IPS DF 19.7 (cell line): ENCODE data around the gene SLC13A3.
"Not testable (repeated sequence)": the region's sequence is repeated elsewhere in the genome, so short reads cannot be mapped to it uniquely, and the experiment has no call there.

Experiments
- DNase-seq: peaks from one replicate; pipeline ENCODE4 v3.0.0-alpha.2; 2013; ENCODE audit warnings: low read depth, low spot score

The SLC13A3 gene

DNA sequence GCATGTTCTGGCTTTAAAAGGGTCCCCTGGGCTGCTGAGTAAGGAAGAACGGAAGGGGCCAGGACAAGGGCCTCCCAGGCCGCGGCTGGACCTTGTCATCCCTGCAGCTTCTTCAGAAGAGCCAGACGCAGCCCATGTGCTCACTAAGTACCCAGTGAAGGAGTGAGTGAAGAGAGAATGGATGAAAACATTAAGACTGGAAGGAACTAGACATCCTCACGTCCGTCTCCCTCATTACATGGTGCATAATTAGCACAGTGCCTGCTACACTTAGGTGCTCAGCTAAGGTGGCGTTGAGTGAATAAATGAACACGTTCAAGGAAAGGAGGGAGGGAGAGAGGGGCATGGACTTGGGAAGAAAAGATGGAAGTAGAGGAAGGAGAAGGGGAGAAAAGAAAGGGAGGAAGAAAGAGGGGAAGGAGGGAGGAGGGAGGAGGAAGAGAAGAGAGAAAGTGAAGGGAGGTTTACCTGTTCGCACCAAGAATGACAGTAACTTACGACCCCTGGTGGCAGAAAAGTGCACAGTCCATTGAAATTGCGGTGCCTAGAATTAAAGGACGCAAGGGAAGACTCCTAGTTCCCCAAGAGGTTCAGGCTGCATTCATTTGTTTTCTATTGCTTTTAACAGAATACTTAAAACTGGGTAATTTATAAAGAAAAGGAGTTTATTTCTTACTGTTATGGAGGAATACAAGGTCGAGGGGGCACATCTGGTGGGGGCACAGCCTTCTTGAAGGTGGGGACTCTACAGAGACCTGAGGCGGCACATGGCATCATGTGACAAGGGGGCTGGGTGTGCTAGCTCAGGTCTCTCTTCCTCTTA, 30.0 kb upstream of the SLC13A3 start:
- DNase-seq: no peak

DNA sequence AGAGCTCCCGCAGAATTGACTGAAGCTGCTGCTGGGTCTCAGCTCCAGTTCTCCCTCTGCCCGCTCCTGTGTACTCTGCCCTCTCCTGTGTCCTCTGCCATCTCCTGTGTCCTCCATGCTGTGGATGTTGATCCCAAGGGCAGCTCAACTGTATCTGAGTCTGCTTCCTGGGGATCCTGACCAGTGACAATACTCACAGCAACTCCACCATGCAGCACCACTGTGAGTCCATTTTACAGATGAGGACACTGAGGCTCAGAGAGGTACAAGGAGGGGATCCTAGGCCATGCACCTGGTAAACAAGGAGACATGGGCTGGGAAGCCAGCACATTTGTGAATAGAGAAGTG, 29.4 kb upstream of the SLC13A3 start:
- no peak for DNase-seq

- DNase-seq: no peak
Measured at GRCh38 chr20:46678516-46678915, 27.3 kb upstream of the SLC13A3 start.

GRCh38 chr20:46677608-46678007, 26.3 kb upstream of the SLC13A3 start:
- DNase-seq: no peak

DNA sequence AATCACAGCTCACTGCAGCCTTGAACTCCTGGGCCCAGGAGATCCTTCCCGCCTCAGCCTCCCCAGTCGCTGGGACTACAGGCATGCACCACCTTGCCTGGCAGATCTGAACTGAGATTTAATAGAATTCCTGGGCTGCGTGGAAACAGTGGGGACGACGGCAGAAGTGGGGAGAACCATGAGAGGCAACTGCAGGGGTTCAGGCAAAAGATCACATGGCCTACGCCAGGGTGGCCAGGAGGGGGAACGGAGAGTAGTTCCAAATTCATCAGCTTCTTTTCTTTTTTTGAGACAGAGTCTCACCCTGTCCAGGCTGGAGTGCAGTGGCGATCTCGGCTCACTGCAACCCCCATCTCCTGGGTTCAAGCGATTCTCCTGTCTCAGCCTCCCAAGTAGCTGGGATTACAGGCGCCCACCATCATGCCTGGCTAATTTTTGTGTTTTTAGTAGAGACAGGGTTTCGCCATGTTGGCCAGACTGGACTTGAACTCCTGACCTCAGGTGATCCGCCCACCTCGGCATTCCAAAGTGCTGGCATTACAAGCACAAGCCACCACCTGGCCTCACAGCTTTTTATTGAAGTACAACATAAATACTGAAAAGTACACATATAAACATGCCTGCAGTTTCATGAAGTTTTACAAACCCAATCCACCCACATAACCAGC, 25.5 kb upstream of the SLC13A3 start:
- not testable (repeated sequence) for DNase-seq

- no peak for DNase-seq
Measured at GRCh38 chr20:46674253-46675083, 23.2 kb upstream of the SLC13A3 start.

DNA sequence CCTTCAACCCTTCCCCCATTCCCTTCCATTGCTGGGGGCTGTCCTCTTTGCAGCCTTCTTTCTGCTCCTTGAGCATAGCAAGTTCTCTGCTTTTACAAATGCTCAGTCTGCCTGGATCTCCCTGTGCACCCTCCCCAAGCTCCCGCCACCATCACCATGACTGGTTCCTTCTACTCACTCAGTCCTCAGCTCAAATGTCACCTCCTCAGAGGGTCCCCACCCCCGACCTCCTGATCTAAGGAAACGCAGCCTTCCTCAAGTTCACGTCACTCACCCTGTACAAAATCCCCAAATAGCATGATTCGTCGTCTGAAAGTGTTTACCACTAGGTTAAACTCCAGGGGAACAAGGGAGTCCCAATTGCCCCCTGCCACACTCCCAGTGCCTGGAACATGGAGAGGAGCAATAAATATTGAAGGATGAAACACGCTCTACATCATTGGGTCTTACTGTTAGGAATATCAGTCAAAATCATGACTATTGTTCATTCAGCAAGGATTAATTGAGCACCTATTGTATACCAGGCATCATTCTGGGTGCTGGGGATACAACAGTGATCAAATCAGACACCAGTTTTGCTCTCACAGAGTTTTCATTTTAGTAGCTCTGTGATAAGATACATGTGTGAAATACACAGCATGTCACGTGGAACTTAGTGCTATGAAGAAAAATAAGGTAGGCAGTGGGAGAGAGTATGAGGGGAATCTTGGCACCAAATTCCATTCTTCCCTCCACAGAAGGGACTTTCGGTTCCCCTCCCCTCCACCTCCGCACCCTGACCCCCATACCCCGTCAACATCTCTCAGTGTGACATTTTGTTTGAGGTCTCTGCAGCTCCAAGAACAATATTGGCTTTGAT, 22.4 kb upstream of the SLC13A3 start:
- no peak for DNase-seq

DNA sequence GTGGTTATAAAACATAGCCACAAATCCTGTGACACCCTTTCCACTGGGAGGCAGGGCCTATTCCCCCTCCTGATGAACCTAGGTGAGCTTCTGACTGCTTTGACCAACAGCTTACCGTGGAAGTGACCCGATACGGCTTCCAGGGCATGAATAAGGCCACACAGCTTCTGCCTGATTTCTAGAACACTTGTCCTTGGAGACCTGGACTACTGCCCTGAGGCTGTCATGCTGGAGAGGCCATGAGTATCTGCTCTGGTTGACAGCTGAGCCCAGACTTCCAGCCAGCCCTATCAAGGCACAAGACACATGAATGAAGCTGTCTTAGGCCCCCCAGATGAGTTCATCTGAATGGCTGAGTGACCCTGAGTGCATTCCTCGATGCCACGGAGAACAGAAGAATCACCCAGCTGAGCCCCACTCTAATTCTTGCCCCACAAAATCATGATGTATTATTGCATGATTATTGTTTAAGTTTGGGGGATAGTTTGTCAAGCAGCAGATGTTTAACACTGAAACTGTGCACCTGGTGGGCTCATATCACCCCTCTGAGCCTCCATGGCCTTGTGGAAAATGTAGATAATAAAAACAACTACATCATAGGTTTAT, 21.4 kb upstream of the SLC13A3 start:
- DNase-seq: no peak

- no peak for DNase-seq
Measured at GRCh38 chr20:46671866-46672542, 20.7 kb upstream of the SLC13A3 start.

- DNase-seq: no peak
Measured at GRCh38 chr20:46670585-46671584, 19.6 kb upstream of the SLC13A3 start.

- DNase-seq: no peak
Measured at GRCh38 chr20:46670228-46670584, 18.9 kb upstream of the SLC13A3 start.

GRCh38 chr20:46666818-46667515, 15.7 kb upstream of the SLC13A3 start:
- DNase-seq: no peak

DNA sequence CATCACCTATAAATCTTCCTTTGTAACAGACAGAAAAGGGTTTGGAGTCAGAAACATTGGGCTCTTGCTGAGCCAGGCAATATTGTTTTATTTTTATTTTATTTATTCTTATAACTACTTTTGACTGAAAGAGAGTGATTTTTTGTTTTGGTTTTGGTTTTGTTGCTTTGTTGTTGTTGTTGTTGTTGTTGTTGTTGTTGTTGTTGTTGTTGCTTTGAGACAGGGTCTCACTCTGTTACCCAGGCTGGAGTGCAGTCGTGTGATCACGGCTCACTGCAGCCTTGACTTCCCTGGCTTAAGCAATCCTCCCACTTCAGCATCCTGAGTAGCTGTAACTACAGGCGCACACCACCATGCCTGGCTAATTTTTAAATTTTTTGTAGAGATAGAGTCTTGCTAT, 15.0 kb upstream of the SLC13A3 start:
- no peak for DNase-seq

GRCh38 chr20:46665602-46666001, 14.3 kb upstream of the SLC13A3 start:
- DNase-seq: no peak

DNA sequence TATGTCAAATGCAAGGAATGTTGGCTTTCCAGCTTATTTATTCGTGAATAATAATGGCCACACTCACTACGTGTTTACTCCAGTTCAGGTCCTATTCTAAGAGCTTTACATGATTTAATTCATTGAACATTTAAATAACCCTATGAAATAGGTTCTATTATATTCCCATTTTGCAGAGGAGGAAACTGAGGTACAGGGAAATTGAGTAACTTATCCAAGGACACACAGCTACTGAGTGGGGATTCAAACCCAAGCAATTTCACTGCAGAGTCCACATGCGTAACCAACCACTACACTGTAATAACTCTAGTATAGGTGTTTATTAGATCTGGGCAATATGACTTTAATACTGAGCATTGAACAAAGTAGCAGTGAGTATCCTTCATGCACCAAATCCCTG, 12.3 kb upstream of the SLC13A3 start:
- DNase-seq: no peak

DNA sequence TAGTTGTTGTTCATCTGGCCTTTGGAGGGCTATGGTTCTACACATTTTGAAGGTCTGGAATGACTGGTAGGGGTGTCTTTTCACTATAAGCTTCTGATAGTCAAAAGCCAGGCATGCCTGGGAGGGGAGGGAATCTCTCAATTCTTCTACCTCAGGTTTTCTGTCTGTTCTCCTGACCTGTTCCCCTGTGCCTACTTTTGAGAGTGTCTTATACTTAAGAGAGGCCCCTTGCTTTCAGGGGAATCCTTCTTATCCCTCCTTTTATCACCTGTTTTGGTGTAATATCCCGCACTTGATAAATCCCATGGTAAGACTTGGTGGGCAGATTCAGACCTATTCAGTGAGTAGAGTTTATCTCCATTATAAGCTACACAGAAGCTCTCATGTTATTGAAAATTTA, 10.4 kb upstream of the SLC13A3 start:
- no peak for DNase-seq

DNA sequence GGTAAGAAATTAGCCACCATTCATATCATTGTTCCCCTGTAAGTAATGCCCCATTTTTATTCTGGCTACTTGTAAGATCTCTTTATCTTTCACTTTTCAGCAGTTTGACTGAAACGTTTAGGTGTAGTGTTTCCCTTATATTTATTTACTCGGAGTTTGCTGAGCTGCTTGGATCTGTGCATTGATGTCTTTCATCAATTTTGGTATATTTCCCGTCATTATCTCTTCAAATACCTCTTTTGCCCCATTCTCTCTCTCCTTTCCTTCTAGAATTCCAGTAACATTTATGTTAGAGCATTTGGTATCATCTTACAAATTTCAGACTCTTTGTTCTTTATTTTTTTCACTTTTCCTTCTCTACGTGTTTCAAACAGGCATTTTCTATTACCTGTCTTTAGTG, 9.2 kb upstream of the SLC13A3 start:
- DNase-seq: no peak

DNA sequence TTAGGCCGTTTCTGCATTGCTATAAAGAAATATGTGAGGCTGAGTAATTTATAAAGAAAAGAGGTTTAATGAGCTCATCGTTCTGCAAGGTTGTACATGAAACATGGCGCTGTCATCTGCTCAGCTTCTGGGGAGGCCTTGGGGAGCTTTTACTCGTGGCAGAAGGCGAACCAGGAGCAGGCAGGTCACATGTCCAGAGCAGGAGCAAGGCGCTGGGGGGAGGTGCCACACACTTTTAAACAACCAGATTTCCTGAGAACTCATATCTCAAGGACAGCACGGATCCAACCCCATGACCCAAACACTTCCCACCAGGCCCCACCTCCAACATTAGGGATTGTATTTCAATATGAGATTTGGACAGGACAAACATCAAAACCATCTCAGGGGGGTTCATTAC, 6.4 kb upstream of the SLC13A3 start:
- no peak for DNase-seq

DNA sequence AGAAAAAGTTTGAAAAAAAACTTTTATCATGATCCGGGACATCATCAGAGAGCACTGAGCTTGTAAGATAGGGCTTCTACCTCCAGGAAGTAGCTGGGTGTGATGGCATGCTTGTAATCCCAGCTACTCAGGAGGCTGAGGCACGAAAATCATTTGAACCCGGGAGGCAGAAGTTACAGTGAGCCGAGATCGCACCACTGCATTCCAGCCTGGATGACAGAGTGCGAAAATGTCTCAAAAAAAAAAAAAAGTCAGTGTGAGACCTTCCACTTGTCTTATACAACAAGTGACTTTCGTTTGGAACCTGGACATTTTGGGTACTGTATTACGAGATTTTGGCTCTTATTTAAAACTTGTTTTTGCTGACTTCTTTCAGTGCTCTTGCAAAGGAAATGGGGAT, 5.9 kb upstream of the SLC13A3 start:
- DNase-seq: no peak
